Testis (tissue), 3 donors: ENCODE measurements around the gene INPP5A. TPM values are rescaled to one million over a fixed set of nuclear protein-coding genes. Genes with fewer than 3 reads are reported as not detected.

ENCODE experiments used
- DNase-seq: peaks from one replicate; pipeline ENCODE4 v3.0.0-alpha.2; 2019
- H3K27ac ChIP-seq, 2 donors: fragments of 200-600 bp; sonication (generic); one replicate each; pipeline ENCODE4 v1.5.1; 2019
- H3K27me3 ChIP-seq: fragments of 200-600 bp; sonication (generic); one replicate; pipeline ENCODE4 v1.5.1; 2019
- H3K36me3 ChIP-seq: fragments of 200-600 bp; sonication (generic); one replicate; pipeline ENCODE4 v1.5.1; 2017; ENCODE audit warnings: low read depth; ENCODE audit errors: missing control alignments
- H3K4me1 ChIP-seq: fragments of 200-600 bp; sonication (generic); one replicate; pipeline ENCODE4 v1.5.1; 2019
- H3K4me3 ChIP-seq, 2 donors: fragments of 200-600 bp; sonication (generic); one replicate each; pipeline ENCODE4 v1.5.1; 2017 to 2019
- H3K9me3 ChIP-seq: fragments of 200-600 bp; sonication (generic); one replicate; pipeline ENCODE4 v1.5.1; 2017
- CTCF ChIP-seq, 3 experiments: fragments of 450-650 bp in 2 of 3; fragments of 200-600 bp in 1 of 3; sonication (generic) in 1 of 3; IDR thresholded peaks; one replicate each; pipeline ENCODE4 v1.5.1; 2016 to 2019; ENCODE audit warnings: antibody characterized with exemption in 3 of 3, mild to moderate bottlenecking in 2 of 3, moderate library complexity in 1 of 3
- POLR2A ChIP-seq: fragments of 450-650 bp; IDR thresholded peaks from one replicate; pipeline ENCODE4 v1.6.1; 2017; ENCODE audit warnings: antibody characterized with exemption, mild to moderate bottlenecking, moderate library complexity
- WGBS, 2 donors: methylation state at CpG; one replicate each; pipeline ENCODE4 v1.1.5; 2018; 5-methylcytosine and 5-hydroxymethylcytosine counted together
- intact Hi-C: fragments of 100-400 bp; cut with DNase I; formaldehyde crosslinking; loops from one replicate; pipeline ENCODE4 v1.15.1; 2023; ENCODE audit warnings: low total_unique reads
- polyA plus RNA-seq: library from polyadenylated mRNA; stranded (reverse); fragments of 350-450 nt; fragmentation: Illumina TruSeq; extraction: RNeasy Lipid Tissue Mini Kit (QIAGEN cat#74804); gene quantifications from one replicate; pipeline ENCODE4 v1.2.3, GENCODE V29; 2014; ENCODE audit warnings: low read depth, low replicate concordance; ENCODE audit not compliant: insufficient read depth
- total RNA-seq, 2 donors: library from RNA; depleted of rRNA; stranded (reverse); fragments of >200 nt; gene quantifications; one replicate each; pipeline ENCODE4 v1.2.3, GENCODE V29; 2016

Gene INPP5A
- total and polyA plus RNA-seq, 3 donors from 2014 or later: 54.1 to 103 (median 73.0) TPM

- intact Hi-C loops: no loop called here
- TF ChIP-seq POLR2A (no peak), CTCF (IDR thresholded peaks at IDR 0.05) (no peak)
- Histone ChIP-seq H3K9me3 (no peaks in the 10 kb centered on the region), H3K4me1 (no peaks in the 10 kb centered on the region), H3K27me3 (no peaks in the 10 kb centered on the region), H3K27ac (no peak overlapping the region), H3K4me3 (no peak overlapping the region), H3K36me3 (no peaks in the 10 kb centered on the region)
- no peak for DNase-seq
- 89 to 100% methylated on average over 2 to 4 of the region's 4 CpGs for WGBS, 2 donors
These were observed 139.5 kb downstream of the INPP5A start for GRCh38 chr10:132677096-132677472.

DNA sequence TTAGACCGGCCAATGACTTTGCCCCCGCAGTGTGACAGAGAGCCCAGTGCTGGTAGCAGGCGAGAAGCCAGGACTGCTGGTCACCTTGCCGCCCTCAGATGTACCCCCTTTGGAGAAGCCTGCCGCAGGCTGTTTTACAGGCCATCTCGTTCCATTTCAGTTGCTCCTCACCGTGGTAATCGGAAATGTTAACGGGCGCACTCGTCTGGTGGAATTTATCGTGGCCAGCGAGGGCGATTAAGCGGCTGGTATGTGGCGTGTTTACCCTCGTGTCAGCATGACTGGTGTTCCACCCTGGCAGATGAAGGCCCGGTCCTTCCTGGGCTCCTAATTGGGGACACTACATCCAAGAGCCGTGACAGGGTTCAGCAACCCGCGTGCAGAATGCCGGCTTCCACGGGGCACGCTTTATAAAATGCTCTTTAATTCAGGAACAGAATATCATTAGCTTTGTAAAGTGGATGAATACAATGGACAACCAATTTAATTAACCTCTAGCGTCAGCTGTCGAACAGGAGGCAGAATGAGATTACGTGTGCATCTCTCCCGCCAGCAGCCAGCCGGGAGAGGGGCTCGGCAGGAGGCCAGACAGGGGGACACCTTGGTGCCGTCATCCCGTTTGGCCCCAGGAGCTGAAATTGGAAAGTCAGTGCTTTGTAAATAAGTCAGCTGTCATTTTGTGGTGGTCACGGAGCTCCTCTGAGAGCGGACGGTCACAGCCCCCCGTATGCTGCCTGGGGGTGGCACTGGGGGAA, 140.1 kb downstream of the INPP5A start:
- TF ChIP-seq CTCF (IDR thresholded peaks at IDR 0.05) (no peak), POLR2A (no peak)
- WGBS, 2 donors: 96% methylated on average over 33 to 36 of the region's 36 CpGs

GRCh38 chr10:132678436-132679216, 141.0 kb downstream of the INPP5A start:
- peak; percentile 11 for DNase-seq
- no peaks in the 10 kb centered on the region for H3K27me3 ChIP-seq
- no peaks in the 10 kb centered on the region for H3K4me1 ChIP-seq
- TF ChIP-seq POLR2A (no peak), CTCF (IDR thresholded peaks at IDR 0.05) (no peak)
- no peaks in the 10 kb centered on the region for H3K9me3 ChIP-seq
- no peak overlapping the region for H3K27ac ChIP-seq
- H3K36me3 ChIP-seq: no peaks in the 10 kb centered on the region
- WGBS, 2 donors: 90 to 91% methylated on average over 13 of the region's 13 CpGs
- H3K4me3 ChIP-seq: no peak overlapping the region
- intact Hi-C loops: no loop called here

More for the DNA sequence above, 140.1 kb downstream of the INPP5A start:
- peak; percentile 12 for DNase-seq
- H3K9me3 ChIP-seq: no peaks in the 10 kb centered on the region
- H3K4me1 ChIP-seq: no peaks in the 10 kb centered on the region
- intact Hi-C loops: no loop called here
- no peaks in the 10 kb centered on the region for H3K27me3 ChIP-seq
- no peak overlapping the region for H3K4me3 ChIP-seq
- H3K36me3 ChIP-seq: no peaks in the 10 kb centered on the region
- no peak overlapping the region for H3K27ac ChIP-seq

GRCh38 chr10:132679217-132679595, 141.6 kb downstream of the INPP5A start:
- peak; percentile 11 for DNase-seq
- intact Hi-C loops: no loop called here
- no peaks in the 10 kb centered on the region for H3K27me3 ChIP-seq
- TF ChIP-seq CTCF (IDR thresholded peaks at IDR 0.05) (no peak), POLR2A (no peak)
- peaks cover 2% of the 10 kb centered on the region for H3K4me1 ChIP-seq
- no peak overlapping the region for H3K4me3 ChIP-seq
- H3K36me3 ChIP-seq: no peaks in the 10 kb centered on the region
- H3K27ac ChIP-seq: no peak overlapping the region
- WGBS, 2 donors: 87 to 94% methylated on average over 10 of the region's 10 CpGs
- no peaks in the 10 kb centered on the region for H3K9me3 ChIP-seq
